HepG2 (cell line): ENCODE data around the gene GDF7. TPM values are rescaled to one million over a fixed set of nuclear protein-coding genes. Genes with fewer than 3 reads are reported as not detected.

Experiments
- GLI4 ChIP-seq: sonication (generic); formaldehyde crosslinking; IDR thresholded peaks from 2 replicates; pipeline ENCODE4 v1.5.1; 2020; ENCODE audit warnings: missing genetic modification reagents, mild to moderate bottlenecking, moderate library complexity, borderline replicate concordance
- HMG20A ChIP-seq: IDR thresholded peaks from 2 replicates; pipeline ENCODE4 v1.6.1; 2016; ENCODE audit warnings: borderline replicate concordance
- POGZ ChIP-seq: sonication (generic); formaldehyde crosslinking; IDR thresholded peaks from 2 replicates; pipeline ENCODE4 v1.4.0; 2020; ENCODE audit warnings: mild to moderate bottlenecking, missing genetic modification reagents
- RAD51 ChIP-seq: fragments of 450-650 bp; IDR thresholded peaks from 2 replicates; pipeline ENCODE4 v1.6.1; 2016; ENCODE audit warnings: borderline replicate concordance
- REXO4 ChIP-seq: sonication (generic); formaldehyde crosslinking; IDR thresholded peaks from 2 replicates; pipeline ENCODE4 v1.8.0; 2022; ENCODE audit warnings: missing genetic modification reagents, mild to moderate bottlenecking, borderline replicate concordance
- SIN3B ChIP-seq: fragments of 150-350 bp; IDR thresholded peaks from 2 replicates; pipeline ENCODE4 v1.6.1; 2014; ENCODE audit warnings: low read length
- SP1 ChIP-seq, 2 experiments: fragments of 450-650 bp in 1 of 2; sonication (generic) in 1 of 2; formaldehyde crosslinking in 1 of 2; IDR thresholded peaks; 2 replicates each; pipeline versions ENCODE4 v1.4.0 to v1.6.1; 2016 to 2020; ENCODE audit warnings: missing genetic modification reagents in 1 of 2
- SP140L ChIP-seq: sonication (generic); formaldehyde crosslinking; IDR thresholded peaks from 2 replicates; pipeline ENCODE4 v1.4.0; 2020; ENCODE audit warnings: missing genetic modification reagents, borderline replicate concordance
- TGIF2 ChIP-seq: IDR thresholded peaks from 2 replicates; pipeline ENCODE4 v1.6.1; 2016; ENCODE audit warnings: control low read depth, missing compliant biosample characterization
- ZFX ChIP-seq: sonication (generic); formaldehyde crosslinking; IDR thresholded peaks from 2 replicates; pipeline ENCODE4 v1.4.0; 2020; ENCODE audit warnings: mild to moderate bottlenecking, low read depth, missing genetic modification reagents, moderate library complexity
- ZNF33A ChIP-seq: sonication (generic); formaldehyde crosslinking; IDR thresholded peaks from 2 replicates; pipeline ENCODE4 v1.5.1; 2020; ENCODE audit warnings: missing genetic modification reagents, mild to moderate bottlenecking, moderate library complexity, borderline replicate concordance
- ZNF720 ChIP-seq: sonication (generic); formaldehyde crosslinking; IDR thresholded peaks from 2 replicates; pipeline ENCODE4 v1.4.0; 2020; ENCODE audit warnings: missing genetic modification reagents
- ZNF75D ChIP-seq: sonication (generic); formaldehyde crosslinking; IDR thresholded peaks from 2 replicates; pipeline ENCODE4 v1.8.1; 2023; ENCODE audit warnings: missing genetic modification reagents, mild to moderate bottlenecking, borderline replicate concordance
- ZNF839 ChIP-seq: sonication (generic); formaldehyde crosslinking; IDR thresholded peaks from 2 replicates; pipeline ENCODE4 v1.4.0; 2020; ENCODE audit warnings: missing genetic modification reagents, mild to moderate bottlenecking, borderline replicate concordance
- ZNF891 ChIP-seq: sonication (generic); formaldehyde crosslinking; IDR thresholded peaks from 2 replicates; pipeline ENCODE4 v1.5.0; 2020; ENCODE audit warnings: mild to moderate bottlenecking, missing genetic modification reagents
- polyA plus RNA-seq, 8 experiments: library from polyadenylated mRNA; depleted of rRNA in 3 of 8; stranded (reverse) in 7 of 8; unstranded in 1 of 8; fragments of >200 nt; fragmentation: Illumina TruSeq in 4 of 8; extraction: Trizol in 4 of 8; gene quantifications; 2 replicates each; pipeline versions ENCODE4 v1.2.1 to v1.2.3, GENCODE V29; 2011 to 2016; ENCODE audit warnings: low read depth in 4 of 8, missing spikeins in 1 of 8, mixed read lengths in 1 of 8; ENCODE audit not compliant: insufficient read depth in 1 of 8
- total RNA-seq, 5 experiments: library from RNA; depleted of rRNA; stranded (reverse); fragments of >200 nt; fragmentation: Illumina TruSeq; extraction: Trizol; gene quantifications; 2 replicates each; pipeline ENCODE4 v1.2.3, GENCODE V29; 2016; ENCODE audit warnings: low read depth in 1 of 5
- TF ChIP-seq, protein P1 (sequence below), 2 experiments: IDR thresholded peaks; 2 replicates each; pipeline ENCODE4 v1.6.1; 2011 to 2012; ENCODE audit warnings: low read length in 2 of 2, borderline replicate concordance in 1 of 2, low read depth in 1 of 2, mild to moderate bottlenecking in 1 of 2, moderate library complexity in 1 of 2
- TF ChIP-seq, protein P2 (sequence below): IDR thresholded peaks from 2 replicates; pipeline ENCODE4 v1.6.1; 2016; ENCODE audit warnings: low read depth
- TF ChIP-seq, protein P3 (sequence below): IDR thresholded peaks from 2 replicates; pipeline ENCODE4 v1.6.1; 2016; ENCODE audit warnings: missing compliant biosample characterization, missing genetic modification reagents, borderline replicate concordance
- TF ChIP-seq, protein P4 (sequence below): sonication (generic); formaldehyde crosslinking; IDR thresholded peaks from 2 replicates; pipeline ENCODE4 v1.4.0; 2020; ENCODE audit warnings: missing genetic modification reagents
- TF ChIP-seq, protein P5 (sequence below): IDR thresholded peaks from 2 replicates; pipeline ENCODE4 v1.6.1; 2016; ENCODE audit warnings: mild to moderate bottlenecking

GDF7 gene
- total and polyA plus RNA-seq, 2 of the 13 experiments (the other 11 are each of a cell fraction or from before 2014, with no cell fraction given), result 1.6 to 15.0 TPM

DNA sequence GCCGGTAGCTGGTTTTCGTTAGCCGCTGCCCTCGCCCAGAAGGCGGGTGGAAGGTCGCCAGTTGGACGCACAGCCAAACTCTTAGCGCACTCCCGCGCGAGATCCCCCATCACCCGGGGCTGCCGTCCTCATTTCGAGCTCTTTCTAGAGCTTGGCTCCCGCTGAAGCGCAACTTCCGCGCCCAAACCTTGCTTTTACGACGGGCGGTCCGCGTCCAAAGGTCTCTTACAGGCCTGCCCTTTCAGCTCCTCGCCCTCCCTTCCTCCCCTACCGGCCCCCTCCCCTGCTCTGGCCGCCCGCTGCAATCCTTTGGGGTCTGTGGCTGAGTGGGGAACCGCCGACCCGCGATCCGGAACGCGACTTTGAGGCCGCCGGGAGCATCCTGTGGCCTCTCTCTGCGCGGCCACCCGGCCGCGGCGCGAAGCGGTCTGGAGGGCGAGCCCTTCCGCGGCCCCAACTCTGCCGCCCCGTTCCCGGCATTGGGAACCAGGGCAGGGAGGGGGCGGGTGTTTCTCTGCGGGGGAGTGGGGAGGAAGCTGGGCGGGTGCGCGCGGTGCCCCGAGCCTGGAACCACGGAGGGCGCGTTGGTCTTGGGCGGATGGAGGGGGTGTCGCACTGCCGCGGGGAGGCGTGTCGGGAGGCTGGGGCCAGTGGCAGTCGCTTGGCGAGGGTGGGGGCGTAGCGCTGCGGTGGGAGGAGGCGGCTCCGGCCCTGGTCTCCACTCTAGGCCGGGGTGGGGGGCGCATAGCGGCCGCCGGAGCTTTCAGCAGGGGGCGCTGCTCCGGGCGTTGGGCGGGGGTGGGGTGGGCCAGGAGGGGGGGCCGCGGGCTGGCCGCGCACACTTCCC, at the start of gene GDF7 (continued):
- TF ChIP-seq, protein P1, sequence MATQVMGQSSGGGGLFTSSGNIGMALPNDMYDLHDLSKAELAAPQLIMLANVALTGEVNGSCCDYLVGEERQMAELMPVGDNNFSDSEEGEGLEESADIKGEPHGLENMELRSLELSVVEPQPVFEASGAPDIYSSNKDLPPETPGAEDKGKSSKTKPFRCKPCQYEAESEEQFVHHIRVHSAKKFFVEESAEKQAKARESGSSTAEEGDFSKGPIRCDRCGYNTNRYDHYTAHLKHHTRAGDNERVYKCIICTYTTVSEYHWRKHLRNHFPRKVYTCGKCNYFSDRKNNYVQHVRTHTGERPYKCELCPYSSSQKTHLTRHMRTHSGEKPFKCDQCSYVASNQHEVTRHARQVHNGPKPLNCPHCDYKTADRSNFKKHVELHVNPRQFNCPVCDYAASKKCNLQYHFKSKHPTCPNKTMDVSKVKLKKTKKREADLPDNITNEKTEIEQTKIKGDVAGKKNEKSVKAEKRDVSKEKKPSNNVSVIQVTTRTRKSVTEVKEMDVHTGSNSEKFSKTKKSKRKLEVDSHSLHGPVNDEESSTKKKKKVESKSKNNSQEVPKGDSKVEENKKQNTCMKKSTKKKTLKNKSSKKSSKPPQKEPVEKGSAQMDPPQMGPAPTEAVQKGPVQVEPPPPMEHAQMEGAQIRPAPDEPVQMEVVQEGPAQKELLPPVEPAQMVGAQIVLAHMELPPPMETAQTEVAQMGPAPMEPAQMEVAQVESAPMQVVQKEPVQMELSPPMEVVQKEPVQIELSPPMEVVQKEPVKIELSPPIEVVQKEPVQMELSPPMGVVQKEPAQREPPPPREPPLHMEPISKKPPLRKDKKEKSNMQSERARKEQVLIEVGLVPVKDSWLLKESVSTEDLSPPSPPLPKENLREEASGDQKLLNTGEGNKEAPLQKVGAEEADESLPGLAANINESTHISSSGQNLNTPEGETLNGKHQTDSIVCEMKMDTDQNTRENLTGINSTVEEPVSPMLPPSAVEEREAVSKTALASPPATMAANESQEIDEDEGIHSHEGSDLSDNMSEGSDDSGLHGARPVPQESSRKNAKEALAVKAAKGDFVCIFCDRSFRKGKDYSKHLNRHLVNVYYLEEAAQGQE (IDR thresholded peaks at IDR 0.05; ENCODE audit: borderline replicate concordance in 1 of 2, low read depth in 1 of 2, low read length in 2 of 2), result no peak
- TF ChIP-seq SIN3B (no peak), HMG20A (CRISPR knock-in tag) (no peak), SP140L (CRISPR knock-in tag) (no peak), ZNF33A (CRISPR knock-in tag) (no peak), RAD51 (no peak), ZNF720 (CRISPR knock-in tag) (no peak), POGZ (CRISPR knock-in tag) (peak; percentile 41), ZFX (peak; percentile 83), REXO4 (CRISPR knock-in tag) (no peak), SP1 (IDR thresholded peaks at IDR 0.05) (no peak), SP1 (CRISPR knock-in tag; IDR thresholded peaks at IDR 0.05) (no peak), ZNF891 (CRISPR knock-in tag) (no peak), TGIF2 (CRISPR knock-in tag) (no peak), ZNF839 (CRISPR knock-in tag) (no peak), GLI4 (CRISPR knock-in tag) (no peak), ZNF75D (CRISPR knock-in tag) (no peak)
- TF ChIP-seq, protein P2, sequence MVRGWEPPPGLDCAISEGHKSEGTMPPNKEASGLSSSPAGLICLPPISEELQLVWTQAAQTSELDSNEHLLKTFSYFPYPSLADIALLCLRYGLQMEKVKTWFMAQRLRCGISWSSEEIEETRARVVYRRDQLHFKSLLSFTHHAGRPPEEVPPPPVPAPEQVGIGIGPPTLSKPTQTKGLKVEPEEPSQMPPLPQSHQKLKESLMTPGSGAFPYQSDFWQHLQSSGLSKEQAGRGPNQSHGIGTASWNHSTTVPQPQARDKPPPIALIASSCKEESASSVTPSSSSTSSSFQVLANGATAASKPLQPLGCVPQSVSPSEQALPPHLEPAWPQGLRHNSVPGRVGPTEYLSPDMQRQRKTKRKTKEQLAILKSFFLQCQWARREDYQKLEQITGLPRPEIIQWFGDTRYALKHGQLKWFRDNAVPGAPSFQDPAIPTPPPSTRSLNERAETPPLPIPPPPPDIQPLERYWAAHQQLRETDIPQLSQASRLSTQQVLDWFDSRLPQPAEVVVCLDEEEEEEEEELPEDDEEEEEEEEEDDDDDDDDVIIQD (CRISPR knock-in tag), result no peak
- TF ChIP-seq, protein P3, sequence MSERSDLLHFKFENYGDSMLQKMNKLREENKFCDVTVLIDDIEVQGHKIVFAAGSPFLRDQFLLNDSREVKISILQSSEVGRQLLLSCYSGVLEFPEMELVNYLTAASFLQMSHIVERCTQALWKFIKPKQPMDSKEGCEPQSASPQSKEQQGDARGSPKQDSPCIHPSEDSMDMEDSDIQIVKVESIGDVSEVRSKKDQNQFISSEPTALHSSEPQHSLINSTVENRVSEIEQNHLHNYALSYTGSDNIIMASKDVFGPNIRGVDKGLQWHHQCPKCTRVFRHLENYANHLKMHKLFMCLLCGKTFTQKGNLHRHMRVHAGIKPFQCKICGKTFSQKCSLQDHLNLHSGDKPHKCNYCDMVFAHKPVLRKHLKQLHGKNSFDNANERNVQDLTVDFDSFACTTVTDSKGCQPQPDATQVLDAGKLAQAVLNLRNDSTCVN (CRISPR knock-in tag), result no peak; the same call in 1 of the 2 replicates
- TF ChIP-seq, protein P4, sequence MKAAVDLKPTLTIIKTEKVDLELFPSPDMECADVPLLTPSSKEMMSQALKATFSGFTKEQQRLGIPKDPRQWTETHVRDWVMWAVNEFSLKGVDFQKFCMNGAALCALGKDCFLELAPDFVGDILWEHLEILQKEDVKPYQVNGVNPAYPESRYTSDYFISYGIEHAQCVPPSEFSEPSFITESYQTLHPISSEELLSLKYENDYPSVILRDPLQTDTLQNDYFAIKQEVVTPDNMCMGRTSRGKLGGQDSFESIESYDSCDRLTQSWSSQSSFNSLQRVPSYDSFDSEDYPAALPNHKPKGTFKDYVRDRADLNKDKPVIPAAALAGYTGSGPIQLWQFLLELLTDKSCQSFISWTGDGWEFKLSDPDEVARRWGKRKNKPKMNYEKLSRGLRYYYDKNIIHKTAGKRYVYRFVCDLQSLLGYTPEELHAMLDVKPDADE (CRISPR knock-in tag), result no peak
- TF ChIP-seq, protein P5, sequence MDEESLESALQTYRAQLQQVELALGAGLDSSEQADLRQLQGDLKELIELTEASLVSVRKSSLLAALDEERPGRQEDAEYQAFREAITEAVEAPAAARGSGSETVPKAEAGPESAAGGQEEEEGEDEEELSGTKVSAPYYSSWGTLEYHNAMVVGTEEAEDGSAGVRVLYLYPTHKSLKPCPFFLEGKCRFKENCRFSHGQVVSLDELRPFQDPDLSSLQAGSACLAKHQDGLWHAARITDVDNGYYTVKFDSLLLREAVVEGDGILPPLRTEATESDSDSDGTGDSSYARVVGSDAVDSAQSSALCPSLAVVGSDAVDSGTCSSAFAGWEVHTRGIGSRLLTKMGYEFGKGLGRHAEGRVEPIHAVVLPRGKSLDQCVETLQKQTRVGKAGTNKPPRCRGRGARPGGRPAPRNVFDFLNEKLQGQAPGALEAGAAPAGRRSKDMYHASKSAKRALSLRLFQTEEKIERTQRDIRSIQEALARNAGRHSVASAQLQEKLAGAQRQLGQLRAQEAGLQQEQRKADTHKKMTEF, result no peak
